ENCODE results near the gene LAG3.

The LAG3 gene

DNA sequence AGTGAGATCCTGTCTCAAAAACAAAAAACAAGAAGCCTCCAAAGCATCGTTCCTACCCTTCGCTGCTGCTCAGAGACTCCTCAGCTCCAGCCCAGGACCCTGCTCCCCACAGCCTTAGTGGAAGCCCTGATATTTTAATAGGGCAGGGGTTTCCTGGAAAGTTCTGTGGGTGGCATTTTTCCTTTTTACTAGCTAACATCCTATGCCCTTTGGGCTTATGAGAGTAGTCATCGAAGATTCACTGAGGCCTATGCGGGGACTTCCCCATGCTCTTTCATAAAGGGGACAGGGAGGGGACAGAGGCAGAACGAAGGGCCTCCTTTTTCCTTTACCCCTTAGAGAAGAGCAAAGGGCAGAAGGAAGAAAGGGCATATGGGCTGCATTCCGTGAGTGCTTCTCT, 8.3 kb downstream of the LAG3 start:
- peaks cover 26% of the 10 kb centered on the region for H3K4me1 Mint-ChIP-seq
- TF ChIP-seq, protein P1, sequence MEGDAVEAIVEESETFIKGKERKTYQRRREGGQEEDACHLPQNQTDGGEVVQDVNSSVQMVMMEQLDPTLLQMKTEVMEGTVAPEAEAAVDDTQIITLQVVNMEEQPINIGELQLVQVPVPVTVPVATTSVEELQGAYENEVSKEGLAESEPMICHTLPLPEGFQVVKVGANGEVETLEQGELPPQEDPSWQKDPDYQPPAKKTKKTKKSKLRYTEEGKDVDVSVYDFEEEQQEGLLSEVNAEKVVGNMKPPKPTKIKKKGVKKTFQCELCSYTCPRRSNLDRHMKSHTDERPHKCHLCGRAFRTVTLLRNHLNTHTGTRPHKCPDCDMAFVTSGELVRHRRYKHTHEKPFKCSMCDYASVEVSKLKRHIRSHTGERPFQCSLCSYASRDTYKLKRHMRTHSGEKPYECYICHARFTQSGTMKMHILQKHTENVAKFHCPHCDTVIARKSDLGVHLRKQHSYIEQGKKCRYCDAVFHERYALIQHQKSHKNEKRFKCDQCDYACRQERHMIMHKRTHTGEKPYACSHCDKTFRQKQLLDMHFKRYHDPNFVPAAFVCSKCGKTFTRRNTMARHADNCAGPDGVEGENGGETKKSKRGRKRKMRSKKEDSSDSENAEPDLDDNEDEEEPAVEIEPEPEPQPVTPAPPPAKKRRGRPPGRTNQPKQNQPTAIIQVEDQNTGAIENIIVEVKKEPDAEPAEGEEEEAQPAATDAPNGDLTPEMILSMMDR (IDR thresholded peaks at IDR 0.05; ENCODE audit: unreplicated experiment in 3 of 3), result no peak
- no peaks in the 10 kb centered on the region for H3K9me3 Mint-ChIP-seq
- peaks cover 7% of the 10 kb centered on the region for H3K27me3 Mint-ChIP-seq (ENCODE audit: low read depth)
- peaks cover 11% of the 10 kb centered on the region for H3K36me3 Mint-ChIP-seq (ENCODE audit: low read depth)
- no peak overlapping the region for H3K4me3 Mint-ChIP-seq
- H3K27ac Mint-ChIP-seq, result peak overlapping the region in 1 of 3 experiments; percentile 16

DNA sequence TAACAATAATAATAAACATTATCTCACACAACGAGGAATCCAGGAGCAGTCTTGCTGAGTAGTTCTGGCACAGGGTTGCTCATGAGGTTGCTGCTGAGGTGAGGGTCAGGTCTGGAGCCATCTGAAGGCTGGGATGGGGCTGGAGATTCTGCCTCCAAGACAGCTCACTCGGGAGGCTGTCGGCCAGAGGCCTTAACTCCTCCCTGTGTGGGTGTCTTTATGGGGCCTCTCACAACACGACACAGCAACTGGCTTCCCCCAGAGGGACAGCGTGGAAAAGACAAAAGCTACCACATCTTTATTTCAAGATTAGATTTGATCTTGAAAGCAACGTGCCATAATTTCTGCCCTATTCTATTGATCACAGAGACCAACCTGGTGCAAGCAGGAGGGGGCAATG, 9.8 kb downstream of the LAG3 start:
- H3K9me3 Mint-ChIP-seq, result no peaks in the 10 kb centered on the region
- TF ChIP-seq, protein P1 (IDR thresholded peaks at IDR 0.05; ENCODE audit: unreplicated experiment in 3 of 3), result no peak
- peaks cover 3% of the 10 kb centered on the region for H3K27me3 Mint-ChIP-seq (ENCODE audit: low read depth)
- no peak overlapping the region for H3K4me3 Mint-ChIP-seq
- H3K4me1 Mint-ChIP-seq, result peaks cover 33% of the 10 kb centered on the region
- H3K27ac Mint-ChIP-seq, result peak overlapping the region; percentile 56 to 70 (median 62)
- no peaks in the 10 kb centered on the region for H3K36me3 Mint-ChIP-seq (ENCODE audit: low read depth)

DNA sequence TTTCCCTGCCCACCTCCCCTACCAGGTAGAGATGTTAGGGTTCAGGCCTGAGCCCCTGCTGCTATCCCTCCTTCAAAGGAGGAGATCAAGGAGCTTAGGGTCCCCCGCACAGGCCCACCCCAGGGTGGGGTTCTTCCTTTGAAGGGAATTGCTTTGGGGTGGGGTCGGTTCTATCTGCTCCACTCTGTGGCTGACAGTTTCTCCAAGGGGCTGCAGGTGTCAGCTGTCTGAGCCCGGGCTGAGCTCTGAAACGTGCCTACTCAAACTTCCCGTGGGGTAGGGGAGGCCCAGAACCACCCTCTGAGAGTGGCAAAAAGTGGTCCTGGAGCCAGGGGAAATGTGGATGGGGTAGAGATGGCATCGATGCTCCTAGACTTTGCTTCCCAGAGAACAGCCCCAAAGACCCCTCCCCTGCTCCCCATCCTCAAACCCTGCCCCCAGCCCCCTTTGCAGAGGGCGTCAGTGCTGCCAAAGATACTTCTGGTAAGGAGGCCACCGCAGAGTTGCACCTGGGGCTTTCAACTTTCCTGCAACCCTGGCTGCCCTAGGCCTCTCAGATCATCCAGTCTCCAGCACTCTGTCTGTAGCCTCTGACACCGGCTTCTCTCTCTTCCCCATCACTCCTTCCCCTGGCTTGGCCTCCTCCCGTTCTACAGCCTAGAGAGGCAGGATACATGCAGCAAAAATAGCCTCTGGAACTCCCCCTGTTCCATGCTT, 10.7 kb downstream of the LAG3 start:
- peaks cover 31% of the 10 kb centered on the region for H3K4me1 Mint-ChIP-seq
- no peak overlapping the region for H3K4me3 Mint-ChIP-seq
- peaks cover 3% of the 10 kb centered on the region for H3K27me3 Mint-ChIP-seq (ENCODE audit: low read depth)
- TF ChIP-seq, protein P1 (IDR thresholded peaks at IDR 0.05; ENCODE audit: unreplicated experiment in 3 of 3), result no peak
- H3K9me3 Mint-ChIP-seq, result no peaks in the 10 kb centered on the region
- H3K27ac Mint-ChIP-seq, result peak overlapping the region in 2 of 3 experiments; percentile 46 to 56
- H3K36me3 Mint-ChIP-seq (ENCODE audit: low read depth), result no peaks in the 10 kb centered on the region

DNA sequence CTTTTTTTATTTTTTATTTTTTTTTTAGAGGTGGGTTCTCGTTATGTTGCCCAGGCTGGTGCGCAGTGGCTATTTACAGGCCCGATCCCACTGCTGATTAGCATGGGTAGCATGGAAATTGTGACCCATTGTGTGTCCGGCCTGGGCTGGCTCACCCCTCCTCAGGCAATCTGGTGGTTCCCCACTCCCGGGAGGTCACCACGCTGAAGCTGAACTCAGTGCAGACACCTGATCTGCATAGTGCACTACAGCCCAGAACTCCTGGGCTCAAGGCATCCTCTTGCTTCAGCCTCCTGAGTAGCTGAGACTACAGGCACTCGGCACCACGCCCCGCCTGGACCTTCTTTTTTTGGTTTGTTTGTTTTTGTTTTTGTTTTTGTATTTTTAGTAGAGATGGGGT, 11.5 kb downstream of the LAG3 start:
- H3K4me3 Mint-ChIP-seq, result no peak overlapping the region
- H3K9me3 Mint-ChIP-seq, result no peaks in the 10 kb centered on the region
- no peaks in the 10 kb centered on the region for H3K36me3 Mint-ChIP-seq (ENCODE audit: low read depth)
- TF ChIP-seq, protein P1 (IDR thresholded peaks at IDR 0.05; ENCODE audit: unreplicated experiment in 3 of 3), result no peak
- peaks cover 23% of the 10 kb centered on the region for H3K4me1 Mint-ChIP-seq
- H3K27ac Mint-ChIP-seq, result peak overlapping the region in 1 of 3 experiments; percentile 46
- peaks cover 3% of the 10 kb centered on the region for H3K27me3 Mint-ChIP-seq (ENCODE audit: low read depth)

DNA sequence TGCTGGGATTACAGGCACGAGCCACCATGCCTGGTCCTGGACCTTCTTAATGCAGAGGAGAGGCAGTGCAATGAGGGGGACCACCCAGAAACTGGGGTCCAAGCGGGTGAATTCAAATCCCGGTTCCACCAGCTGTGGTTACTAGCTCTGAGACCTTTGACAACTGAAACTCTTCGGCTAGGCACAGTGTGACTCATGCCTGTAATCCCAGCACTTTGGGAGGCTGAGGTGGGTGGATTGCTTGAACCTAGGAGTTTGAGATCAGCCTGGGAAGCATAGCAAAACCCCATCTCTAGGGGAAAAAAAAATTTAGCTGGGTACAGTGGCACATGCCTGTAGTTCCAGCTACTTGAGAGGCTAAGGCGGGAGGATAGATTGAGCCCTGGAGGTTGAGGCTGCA, 12.0 kb downstream of the LAG3 start:
- no peaks in the 10 kb centered on the region for H3K9me3 Mint-ChIP-seq
- H3K27ac Mint-ChIP-seq, result no peak overlapping the region
- H3K4me3 Mint-ChIP-seq, result no peak overlapping the region
- no peaks in the 10 kb centered on the region for H3K36me3 Mint-ChIP-seq (ENCODE audit: low read depth)
- TF ChIP-seq, protein P1 (IDR thresholded peaks at IDR 0.05; ENCODE audit: unreplicated experiment in 3 of 3), result no peak
- H3K4me1 Mint-ChIP-seq, result peaks cover 18% of the 10 kb centered on the region
- peaks cover 3% of the 10 kb centered on the region for H3K27me3 Mint-ChIP-seq (ENCODE audit: low read depth)

DNA sequence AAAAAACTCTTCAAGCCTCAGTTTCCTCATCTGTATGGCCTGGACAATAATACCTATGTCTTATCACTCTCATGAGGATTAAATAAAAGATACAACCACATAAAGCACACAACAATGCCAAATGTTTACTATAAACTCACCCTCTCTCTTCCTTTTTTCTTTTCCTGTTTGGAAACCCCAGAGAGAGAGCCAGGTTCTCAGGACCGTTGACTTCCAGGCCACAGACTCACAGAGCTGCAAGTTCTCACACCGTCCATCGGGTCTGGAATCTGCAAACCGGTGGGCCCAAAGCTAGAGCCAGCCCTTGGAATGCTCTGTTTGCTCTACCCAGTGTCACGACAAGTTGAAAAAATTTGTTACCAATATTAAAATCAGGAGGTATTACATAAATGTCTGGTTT, 12.4 kb downstream of the LAG3 start:
- Mint-ChIP-seq H3K27me3 (ENCODE audit: low read depth) (peaks cover 3% of the 10 kb centered on the region), H3K9me3 (no peaks in the 10 kb centered on the region), H3K27ac (no peak overlapping the region), H3K4me3 (no peak overlapping the region), H3K4me1 (peaks cover 13% of the 10 kb centered on the region), H3K36me3 (ENCODE audit: low read depth) (no peaks in the 10 kb centered on the region)
- TF ChIP-seq, protein P1 (IDR thresholded peaks at IDR 0.05; ENCODE audit: unreplicated experiment in 3 of 3), result no peak
